Uterus (tissue), 2 donors: ENCODE results near the gene SLC2A6.

Source experiments
- CTCF ChIP-seq, 4 experiments: fragments of 200-600 bp in 2 of 4; fragments of 450-650 bp in 2 of 4; sonication (generic) in 2 of 4; IDR thresholded peaks; one replicate each; pipeline ENCODE4 v1.5.1; 2016 to 2019; ENCODE audit warnings: antibody characterized with exemption in 4 of 4, mild to moderate bottlenecking in 2 of 4, moderate library complexity in 1 of 4
- POLR2A ChIP-seq, 2 donors: fragments of 450-650 bp; IDR thresholded peaks; one replicate each; pipeline ENCODE4 v1.6.1; 2016; ENCODE audit warnings: antibody characterized with exemption in 2 of 2, mild to moderate bottlenecking in 1 of 2, moderate library complexity in 1 of 2

DNA sequence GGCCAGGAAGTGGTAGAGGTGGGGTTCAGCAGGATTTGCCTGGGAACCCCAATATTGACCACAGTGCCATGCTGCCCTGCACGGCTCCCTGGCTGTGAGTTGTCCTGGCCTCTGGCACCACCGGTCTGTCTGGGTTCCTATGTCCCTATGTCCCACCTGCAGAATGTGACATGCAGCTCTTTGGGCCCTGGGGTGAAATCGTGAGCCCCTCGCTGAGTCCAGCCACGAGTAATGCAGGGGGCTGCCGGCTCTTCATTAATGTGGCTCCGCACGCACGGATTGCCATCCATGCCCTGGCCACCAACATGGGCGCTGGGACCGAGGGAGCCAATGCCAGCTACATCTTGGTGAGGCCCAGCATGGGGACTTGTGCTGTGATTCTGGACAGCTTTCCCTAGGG is 21.2 kb downstream of the SLC2A6 start:
- TF ChIP-seq CTCF (IDR thresholded peaks at IDR 0.05) = no peak
- no peak for TF ChIP-seq POLR2A (IDR thresholded peaks at IDR 0.05)
